SU-DHL-6 (cell line): ENCODE measurements around the gene OCEL1.

Experiments used
- H2AFZ ChIP-seq: fragments of 200-600 bp; sonication (generic); 2 replicates; pipeline ENCODE4 v1.6.1; 2014; ENCODE audit warnings: low read depth, mild to moderate bottlenecking, moderate library complexity, mixed read lengths, antibody characterized with exemption, low read length; ENCODE audit not compliant: severe bottlenecking
- H3F3A ChIP-seq: fragments of 200-600 bp; shearing (Covaris generic); 2 replicates; pipeline ENCODE4 v1.6.0; 2016; ENCODE audit warnings: antibody characterized with exemption, mild to moderate bottlenecking; ENCODE audit not compliant: insufficient read depth
- H3K27ac ChIP-seq: fragments of 200-600 bp; sonication (generic); 2 replicates; pipeline ENCODE4 v1.5.1; 2016; ENCODE audit warnings: low read depth, mild to moderate bottlenecking, low read length, moderate library complexity, mixed read lengths
- H3K27me3 ChIP-seq: fragments of 200-600 bp; sonication (generic), shearing (Covaris generic); 2 replicates; pipeline ENCODE4 v1.6.0; 2014; ENCODE audit warnings: mild to moderate bottlenecking, low read length
- H3K36me3 ChIP-seq: fragments of 200-600 bp; sonication (generic); 2 replicates; pipeline ENCODE4 v1.6.1; 2014; ENCODE audit warnings: mild to moderate bottlenecking, low read length, mixed read lengths
- H3K4me2 ChIP-seq: fragments of 300-600, 200-600 bp; shearing (Covaris generic), sonication (generic); 2 replicates; pipeline ENCODE4 v1.6.0; 2014; ENCODE audit warnings: low read length, low read depth, mild to moderate bottlenecking; ENCODE audit not compliant: poor library complexity, severe bottlenecking
- H3K4me3 ChIP-seq: fragments of 200-600 bp; sonication (generic); 2 replicates; pipeline ENCODE4 v1.5.1; 2014; ENCODE audit warnings: antibody characterized with exemption, low read length, mild to moderate bottlenecking, mixed read lengths; ENCODE audit not compliant: insufficient read depth, poor library complexity, severe bottlenecking
- H3K79me2 ChIP-seq: fragments of 200-600 bp; sonication (generic); 2 replicates; pipeline ENCODE4 v1.6.1; 2014; ENCODE audit warnings: mild to moderate bottlenecking, low read length, moderate library complexity; ENCODE audit not compliant: insufficient read depth
- H3K9ac ChIP-seq: fragments of 200-600 bp; sonication (generic); 2 replicates; pipeline ENCODE4 v1.7.0; 2014; ENCODE audit warnings: mild to moderate bottlenecking, low read length
- H3K9me2 ChIP-seq: fragments of 200-600 bp; sonication (generic); replicated peaks from 2 replicates; pipeline ENCODE4 v1.6.1; 2014; ENCODE audit warnings: low read length; ENCODE audit not compliant: insufficient read depth
- H3K9me3 ChIP-seq: fragments of 200-600 bp; sonication (generic); 2 replicates; pipeline ENCODE4 v1.6.1; 2014; ENCODE audit warnings: low read length, mixed read lengths; ENCODE audit not compliant: insufficient read depth
- H4K20me1 ChIP-seq: fragments of 200-600 bp; sonication (generic); 2 replicates; pipeline ENCODE4 v1.6.1; 2014; ENCODE audit warnings: low read depth, mild to moderate bottlenecking, antibody characterized with exemption, low read length, moderate library complexity, mixed read lengths
- EZH2phosphoT487 ChIP-seq: fragments of 200-600 bp; sonication (generic), shearing (Covaris generic); conservative IDR thresholded peaks from 2 replicates; pipeline ENCODE4 v1.6.1; 2018; ENCODE audit warnings: mild to moderate bottlenecking, antibody characterized with exemption, low read length, moderate library complexity, mixed read lengths
- TF ChIP-seq, protein P1 (sequence below): fragments of 200-600 bp; sonication (generic); IDR thresholded peaks from one replicate; pipeline ENCODE4 v1.5.1; 2017; ENCODE audit warnings: antibody characterized with exemption, mild to moderate bottlenecking, low read length, moderate library complexity; ENCODE audit not compliant: insufficient read depth, poor library complexity, severe bottlenecking

Gene OCEL1

GRCh38 chr19:17242431-17243208 lies 16.6 kb downstream of the OCEL1 start:
- peak overlapping the region; percentile 5 for H3K4me2 ChIP-seq
- no peak overlapping the region for H3K4me3 ChIP-seq
- no peaks in the 10 kb centered on the region for H3K27me3 ChIP-seq
- no peaks in the 10 kb centered on the region for H4K20me1 ChIP-seq
- peaks cover 3% of the 10 kb centered on the region; the same call in 1 of the 2 replicates for H3K79me2 ChIP-seq
- H2AFZ ChIP-seq, result no peak overlapping the region
- H3K36me3 ChIP-seq, result no peaks in the 10 kb centered on the region
- peaks cover 7% of the 10 kb centered on the region for H3F3A ChIP-seq
- H3K9me2 ChIP-seq, result no peaks in the 10 kb centered on the region
- no peak overlapping the region for H3K9ac ChIP-seq
- TF ChIP-seq, protein P1, sequence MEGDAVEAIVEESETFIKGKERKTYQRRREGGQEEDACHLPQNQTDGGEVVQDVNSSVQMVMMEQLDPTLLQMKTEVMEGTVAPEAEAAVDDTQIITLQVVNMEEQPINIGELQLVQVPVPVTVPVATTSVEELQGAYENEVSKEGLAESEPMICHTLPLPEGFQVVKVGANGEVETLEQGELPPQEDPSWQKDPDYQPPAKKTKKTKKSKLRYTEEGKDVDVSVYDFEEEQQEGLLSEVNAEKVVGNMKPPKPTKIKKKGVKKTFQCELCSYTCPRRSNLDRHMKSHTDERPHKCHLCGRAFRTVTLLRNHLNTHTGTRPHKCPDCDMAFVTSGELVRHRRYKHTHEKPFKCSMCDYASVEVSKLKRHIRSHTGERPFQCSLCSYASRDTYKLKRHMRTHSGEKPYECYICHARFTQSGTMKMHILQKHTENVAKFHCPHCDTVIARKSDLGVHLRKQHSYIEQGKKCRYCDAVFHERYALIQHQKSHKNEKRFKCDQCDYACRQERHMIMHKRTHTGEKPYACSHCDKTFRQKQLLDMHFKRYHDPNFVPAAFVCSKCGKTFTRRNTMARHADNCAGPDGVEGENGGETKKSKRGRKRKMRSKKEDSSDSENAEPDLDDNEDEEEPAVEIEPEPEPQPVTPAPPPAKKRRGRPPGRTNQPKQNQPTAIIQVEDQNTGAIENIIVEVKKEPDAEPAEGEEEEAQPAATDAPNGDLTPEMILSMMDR, result no peak
- no peak for TF ChIP-seq EZH2phosphoT487
- no peaks in the 10 kb centered on the region for H3K9me3 ChIP-seq
- 0 out of 2 replicates have a peak overlapping the region, but pooled peaks have one; percentile 29 for H3K27ac ChIP-seq

DNA sequence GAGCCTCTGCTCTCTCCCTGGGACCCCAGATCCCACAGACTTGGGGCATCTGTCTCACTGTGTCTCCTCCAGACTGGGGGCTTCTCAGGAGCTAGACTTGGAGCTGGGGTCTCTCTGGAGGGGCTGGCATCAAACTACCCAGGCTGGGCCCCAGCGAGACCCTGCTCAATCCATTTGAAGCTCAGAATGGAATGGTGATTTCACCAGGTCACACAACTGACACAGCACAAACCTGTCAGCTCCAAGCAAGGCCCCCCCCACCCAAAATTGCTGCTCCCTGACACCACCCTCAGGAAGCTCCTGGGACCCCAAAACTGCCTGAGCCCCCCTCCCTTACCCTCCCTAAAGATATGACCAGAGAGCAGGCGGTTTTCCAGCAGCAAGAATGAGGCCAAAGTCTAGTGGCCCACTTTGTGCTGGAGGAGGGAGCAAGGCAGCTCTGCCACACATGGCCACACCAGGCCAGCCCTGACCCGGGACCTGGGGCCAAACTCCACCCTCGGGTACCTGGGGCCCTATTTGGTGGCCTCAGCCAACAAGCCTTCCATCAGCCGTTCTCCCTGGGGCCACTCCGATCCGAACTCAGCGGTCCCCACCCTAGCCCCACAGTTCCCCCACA lies 17.3 kb downstream of the OCEL1 start:
- H3K4me3 ChIP-seq, result no peak overlapping the region
- no peaks in the 10 kb centered on the region for H3K36me3 ChIP-seq
- no peaks in the 10 kb centered on the region for H4K20me1 ChIP-seq
- no peaks in the 10 kb centered on the region for H3K27me3 ChIP-seq
- H3K4me2 ChIP-seq, result peak overlapping the region; percentile 41
- no peak overlapping the region for H2AFZ ChIP-seq
- H3F3A ChIP-seq, result peaks cover 5% of the 10 kb centered on the region
- no peaks in the 10 kb centered on the region for H3K9me2 ChIP-seq
- no peak overlapping the region for H3K27ac ChIP-seq
- no peaks in the 10 kb centered on the region for H3K9me3 ChIP-seq
- TF ChIP-seq EZH2phosphoT487, result no peak
- TF ChIP-seq, protein P1, result no peak
- H3K79me2 ChIP-seq, result peaks cover 3% of the 10 kb centered on the region; the same call in 1 of the 2 replicates
- H3K9ac ChIP-seq, result no peak overlapping the region

GRCh38 chr19:17243830-17244617 lies 18.0 kb downstream of the OCEL1 start:
- no peaks in the 10 kb centered on the region for H3K36me3 ChIP-seq
- H3K9me2 ChIP-seq, result no peaks in the 10 kb centered on the region
- peaks cover 9% of the 10 kb centered on the region for H3F3A ChIP-seq
- H3K27me3 ChIP-seq, result no peaks in the 10 kb centered on the region
- H4K20me1 ChIP-seq, result no peaks in the 10 kb centered on the region
- no peak for TF ChIP-seq EZH2phosphoT487
- TF ChIP-seq, protein P1, result no peak
- no peak overlapping the region for H2AFZ ChIP-seq
- H3K9me3 ChIP-seq, result no peaks in the 10 kb centered on the region
- H3K79me2 ChIP-seq, result peaks cover 3% of the 10 kb centered on the region; the same call in 1 of the 2 replicates
- peak overlapping the region; percentile 59 for H3K9ac ChIP-seq
- H3K27ac ChIP-seq, result no peak overlapping the region
- peak overlapping the region; percentile 41 for H3K4me2 ChIP-seq
- H3K4me3 ChIP-seq, result peak overlapping the region; percentile 57
